H9 (cell line): Measurements from ENCODE around the gene TREM2. TPM values are rescaled to one million over a fixed set of nuclear protein-coding genes. Genes with fewer than 3 reads are reported as not detected.

Source experiments
- DNase-seq: peaks from one replicate; pipeline ENCODE4 v3.0.0-alpha.2; 2017
- H2AFZ ChIP-seq: one replicate; pipeline ENCODE4 v1.6.1; 2013; ENCODE audit warnings: mild to moderate bottlenecking, low read length, control low read depth, moderate library complexity
- H2AK5ac ChIP-seq: 2 replicates; pipeline ENCODE4 v1.6.1; 2013; ENCODE audit warnings: low read length, control low read depth, mixed read lengths; ENCODE audit not compliant: insufficient read length
- H2BK120ac ChIP-seq: one replicate; pipeline ENCODE4 v1.6.1; 2013; ENCODE audit warnings: low read depth, mild to moderate bottlenecking, low read length, control low read depth, inconsistent platforms; ENCODE audit not compliant: poor library complexity, severe bottlenecking
- H2BK12ac ChIP-seq: 2 replicates; pipeline ENCODE4 v1.6.1; 2013; ENCODE audit warnings: low read length, control low read depth, mixed read lengths, low read depth; ENCODE audit not compliant: insufficient read length
- H2BK15ac ChIP-seq: 2 replicates; pipeline ENCODE4 v1.6.1; 2013; ENCODE audit warnings: low read depth, low read length, control low read depth
- H2BK20ac ChIP-seq: one replicate; pipeline ENCODE4 v1.6.1; 2013; ENCODE audit warnings: low read depth, mild to moderate bottlenecking, low read length, control low read depth, inconsistent platforms; ENCODE audit not compliant: poor library complexity, severe bottlenecking
- H2BK5ac ChIP-seq: 2 replicates; pipeline ENCODE4 v1.6.1; 2013; ENCODE audit warnings: low read length, control low read depth, mixed read lengths; ENCODE audit not compliant: insufficient read length
- H3K14ac ChIP-seq: 2 replicates; pipeline ENCODE4 v1.6.1; 2013; ENCODE audit warnings: low read length, control low read depth; ENCODE audit not compliant: insufficient read depth
- H3K18ac ChIP-seq: 2 replicates; pipeline ENCODE4 v1.6.1; 2013; ENCODE audit warnings: low read depth, mild to moderate bottlenecking, mixed read lengths, low read length, control low read depth; ENCODE audit not compliant: insufficient read length
- H3K23ac ChIP-seq: 2 replicates; pipeline ENCODE4 v1.6.1; 2013; ENCODE audit warnings: low read length, control low read depth, mixed read lengths, low read depth; ENCODE audit not compliant: insufficient read length
- H3K23me2 ChIP-seq: 2 replicates; pipeline ENCODE4 v1.6.1; 2013; ENCODE audit warnings: low read depth, mild to moderate bottlenecking, mixed read lengths, low read length, control low read depth; ENCODE audit not compliant: insufficient read length, poor library complexity, severe bottlenecking
- H3K27ac ChIP-seq: 2 replicates; pipeline ENCODE4 v1.5.1; 2013; ENCODE audit warnings: low read length, control low read depth, mixed read lengths, low read depth; ENCODE audit not compliant: insufficient read length
- H3K27me3 ChIP-seq: 2 replicates; pipeline ENCODE4 v1.6.1; 2013; ENCODE audit warnings: low read length, control low read depth, inconsistent platforms; ENCODE audit not compliant: insufficient read depth
- H3K4ac ChIP-seq: 2 replicates; pipeline ENCODE4 v1.6.1; 2013; ENCODE audit warnings: low read depth, mild to moderate bottlenecking, control low read depth, inconsistent platforms, low read length, moderate library complexity
- H3K4me1 ChIP-seq: 2 replicates; pipeline ENCODE4 v1.6.1; 2013; ENCODE audit warnings: low read length, control low read depth, inconsistent platforms; ENCODE audit not compliant: insufficient read depth
- H3K4me2 ChIP-seq: 2 replicates; pipeline ENCODE4 v1.6.1; 2013; ENCODE audit warnings: low read length, control low read depth, mixed read lengths; ENCODE audit not compliant: insufficient read length, insufficient read depth
- H3K56ac ChIP-seq: 2 replicates; pipeline ENCODE4 v1.6.1; 2013; ENCODE audit warnings: low read depth, mild to moderate bottlenecking, mixed read lengths, low read length, control low read depth; ENCODE audit not compliant: insufficient read length
- H3K79me1 ChIP-seq: 2 replicates; pipeline ENCODE4 v1.6.1; 2013; ENCODE audit warnings: low read depth, mild to moderate bottlenecking, moderate library complexity, low read length, control low read depth, inconsistent platforms; ENCODE audit not compliant: insufficient read depth, poor library complexity, severe bottlenecking
- H3K79me2 ChIP-seq: 2 replicates; pipeline ENCODE4 v1.6.1; 2013; ENCODE audit warnings: low read length, control low read depth, inconsistent platforms; ENCODE audit not compliant: insufficient read depth
- H3K9ac ChIP-seq: 2 replicates; pipeline ENCODE4 v1.6.1; 2013; ENCODE audit warnings: low read length, control low read depth, mixed read lengths; ENCODE audit not compliant: insufficient read length; ENCODE audit errors: extremely low read depth
- H3K9me3 ChIP-seq: one replicate; pipeline ENCODE4 v1.6.1; 2013; ENCODE audit warnings: low read depth, low read length, inconsistent platforms; ENCODE audit not compliant: control insufficient read depth
- H3T11ph ChIP-seq: one replicate; pipeline ENCODE4 v1.6.1; 2013; ENCODE audit warnings: mild to moderate bottlenecking, low read length, control low read depth, inconsistent platforms
- H4K20me1 ChIP-seq: one replicate; pipeline ENCODE4 v1.6.1; 2013; ENCODE audit not compliant: control insufficient read depth, insufficient read length, insufficient read depth
- H4K5ac ChIP-seq: 2 replicates; pipeline ENCODE4 v1.6.1; 2013; ENCODE audit warnings: low read depth, mild to moderate bottlenecking, mixed read lengths, low read length, control low read depth; ENCODE audit not compliant: insufficient read length
- H4K8ac ChIP-seq: replicated peaks from 2 replicates; pipeline ENCODE4 v1.6.1; 2013; ENCODE audit warnings: low read length, control low read depth, mixed read lengths, low read depth; ENCODE audit not compliant: insufficient read length
- H4K91ac ChIP-seq: 2 replicates; pipeline ENCODE4 v1.6.1; 2013; ENCODE audit warnings: low read depth, mild to moderate bottlenecking, moderate library complexity, mixed read lengths, low read length, control low read depth; ENCODE audit not compliant: insufficient read length
- H3K27ac Mint-ChIP-seq, 3 experiments: 2 replicates in 2 of 3; 3 replicates in 1 of 3; pipeline ENCODE4 v1.8.0; 2020 to 2021; ENCODE audit warnings: mixed read lengths in 3 of 3, mild to moderate bottlenecking in 1 of 3, moderate library complexity in 1 of 3
- H3K27me3 Mint-ChIP-seq: 2 replicates; pipeline ENCODE4 v1.8.0; 2021; ENCODE audit warnings: low read depth, mild to moderate bottlenecking, moderate library complexity, mixed read lengths
- H3K36me3 Mint-ChIP-seq, 3 experiments: 2 replicates in 2 of 3; 3 replicates in 1 of 3; pipeline ENCODE4 v1.8.0; 2020 to 2021; ENCODE audit warnings: low read depth in 3 of 3, mixed read lengths in 3 of 3; ENCODE audit not compliant: insufficient read depth in 1 of 3
- H3K4me1 Mint-ChIP-seq, 2 experiments: 2 replicates each; pipeline ENCODE4 v1.8.0; 2020; ENCODE audit warnings: mixed read lengths in 2 of 2
- H3K4me3 Mint-ChIP-seq, 2 experiments: 2 replicates in 1 of 2; 3 replicates in 1 of 2; pipeline ENCODE4 v1.8.0; 2020 to 2021; ENCODE audit warnings: mild to moderate bottlenecking in 2 of 2, mixed read lengths in 2 of 2, moderate library complexity in 1 of 2
- H3K9me3 Mint-ChIP-seq, 2 experiments: 2 replicates in 1 of 2; 3 replicates in 1 of 2; pipeline ENCODE4 v1.8.0; 2020; ENCODE audit warnings: mild to moderate bottlenecking in 2 of 2, mixed read lengths in 2 of 2, moderate library complexity in 1 of 2
- WGBS: extraction: QIAGEN DNeasy Blood & Tissue Kit; methylation state at CpG from one replicate; pipeline ENCODE4 v1.1.7; 2013; ENCODE audit warnings: missing lambda C conversion rate, low lambda C conversion rate, mixed read lengths; ENCODE audit not compliant: insufficient read length; ENCODE audit errors: extremely low coverage; 5-methylcytosine and 5-hydroxymethylcytosine counted together
- total RNA-seq: library from RNA; stranded (reverse); gene quantifications from 2 replicates; pipeline ENCODE4 v1.2.1, GENCODE V29; 2021
- TF ChIP-seq, protein P1 (sequence below): fragments of 200-600 bp; sonication (generic); conservative IDR thresholded peaks from 3 replicates; pipeline ENCODE4 v1.8.0; 2021; ENCODE audit warnings: antibody characterized with exemption, mild to moderate bottlenecking

The TREM2 gene
- total RNA-seq, 1 experiment from 2014 or later: 0.31 TPM

DNA sequence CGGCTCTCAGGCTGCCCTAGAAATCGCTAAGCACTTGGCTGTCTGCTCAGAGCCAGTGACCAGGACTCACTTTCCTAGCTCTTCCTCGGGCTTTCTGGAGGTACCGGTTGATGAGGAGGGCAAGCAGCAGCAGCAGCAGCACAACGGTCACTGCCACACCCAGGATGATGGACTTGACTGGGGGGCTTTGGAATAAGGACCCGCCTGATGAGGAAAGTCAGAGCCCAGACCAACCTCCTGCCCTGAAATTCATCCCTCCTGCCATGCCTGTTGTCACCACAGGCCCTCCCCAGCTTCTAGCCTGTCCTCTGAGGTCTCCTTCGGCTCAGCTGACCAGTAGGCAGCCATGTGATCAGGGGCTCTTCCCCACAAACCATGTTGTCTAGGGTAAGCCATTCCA, 21.8 kb upstream of the TREM2 start:
- Histone ChIP-seq H3K79me2 (no peaks in the 10 kb centered on the region), H3K79me1 (no peaks in the 10 kb centered on the region), H2BK12ac (no peak overlapping the region), H4K20me1 (no peaks in the 10 kb centered on the region), H4K5ac (no peak overlapping the region), H2AK5ac (no peak overlapping the region), H2AFZ (no peak overlapping the region), H3K14ac (no peak overlapping the region; the same call in 1 of the 2 replicates), H3K56ac (no peak overlapping the region), H2BK20ac (no peak overlapping the region), H3K23ac (no peak overlapping the region), H2BK120ac (no peak overlapping the region), H3T11ph (no peak overlapping the region), H2BK5ac (no peak overlapping the region), H4K91ac (no peak overlapping the region), H3K9ac (no peak overlapping the region), H3K4me2 (no peak overlapping the region), H3K9me3 (peaks cover 5% of the 10 kb centered on the region), H3K4me1 (no peaks in the 10 kb centered on the region), H2BK15ac (no peak overlapping the region), H3K18ac (no peak overlapping the region), H3K27me3 (no peaks in the 10 kb centered on the region), H4K8ac (no peak overlapping the region), H3K4ac (no peak overlapping the region), H3K23me2 (no peaks in the 10 kb centered on the region), H3K27ac (no peak overlapping the region)
- H3K4me1 Mint-ChIP-seq: peaks cover 5 to 9% of the 10 kb centered on the region in 2 experiments
- TF ChIP-seq, protein P1, sequence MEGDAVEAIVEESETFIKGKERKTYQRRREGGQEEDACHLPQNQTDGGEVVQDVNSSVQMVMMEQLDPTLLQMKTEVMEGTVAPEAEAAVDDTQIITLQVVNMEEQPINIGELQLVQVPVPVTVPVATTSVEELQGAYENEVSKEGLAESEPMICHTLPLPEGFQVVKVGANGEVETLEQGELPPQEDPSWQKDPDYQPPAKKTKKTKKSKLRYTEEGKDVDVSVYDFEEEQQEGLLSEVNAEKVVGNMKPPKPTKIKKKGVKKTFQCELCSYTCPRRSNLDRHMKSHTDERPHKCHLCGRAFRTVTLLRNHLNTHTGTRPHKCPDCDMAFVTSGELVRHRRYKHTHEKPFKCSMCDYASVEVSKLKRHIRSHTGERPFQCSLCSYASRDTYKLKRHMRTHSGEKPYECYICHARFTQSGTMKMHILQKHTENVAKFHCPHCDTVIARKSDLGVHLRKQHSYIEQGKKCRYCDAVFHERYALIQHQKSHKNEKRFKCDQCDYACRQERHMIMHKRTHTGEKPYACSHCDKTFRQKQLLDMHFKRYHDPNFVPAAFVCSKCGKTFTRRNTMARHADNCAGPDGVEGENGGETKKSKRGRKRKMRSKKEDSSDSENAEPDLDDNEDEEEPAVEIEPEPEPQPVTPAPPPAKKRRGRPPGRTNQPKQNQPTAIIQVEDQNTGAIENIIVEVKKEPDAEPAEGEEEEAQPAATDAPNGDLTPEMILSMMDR: no peak
- peaks cover 5 to 6% of the 10 kb centered on the region in 2 experiments; a peak in 3 of 5 replicates for H3K9me3 Mint-ChIP-seq
- H3K4me3 Mint-ChIP-seq: no peak overlapping the region
- H3K27me3 Mint-ChIP-seq: no peaks in the 10 kb centered on the region; the same call in none of the 2 replicates
- peaks cover 2 to 6% (median 5%) of the 10 kb centered on the region in 3 experiments; a peak in 6 of 7 replicates for H3K36me3 Mint-ChIP-seq
- no CpG with 5 or more reads among the region's 7 CpGs for WGBS
- H3K27ac Mint-ChIP-seq: no peak overlapping the region
- no peak for DNase-seq
